Measurements from ENCODE around the gene IDH2.

Gene IDH2

GRCh38 chr15:90042766-90043529 lies 59.3 kb downstream of the IDH2 start:
- no peak for DNase-seq

- no peak for DNase-seq
Observed at GRCh38 chr15:90042356-90042755, 59.9 kb downstream of the IDH2 start.

- DNase-seq: no peak
Observed at GRCh38 chr15:90040618-90041017, 61.6 kb downstream of the IDH2 start.

GRCh38 chr15:90039996-90040395 lies 62.3 kb downstream of the IDH2 start:
- no peak for DNase-seq

GRCh38 chr15:90038632-90039095 lies 63.6 kb downstream of the IDH2 start:
- no peak for DNase-seq

GRCh38 chr15:90037961-90038631 lies 64.2 kb downstream of the IDH2 start:
- no peak for DNase-seq

- DNase-seq: no peak
Observed at GRCh38 chr15:90037511-90037860, 64.8 kb downstream of the IDH2 start.

GRCh38 chr15:90036806-90037510 lies 65.3 kb downstream of the IDH2 start:
- no peak for DNase-seq

- DNase-seq: no peak
Observed at GRCh38 chr15:90036343-90036742, 65.9 kb downstream of the IDH2 start.

- no peak for DNase-seq
Observed at GRCh38 chr15:90035840-90036230, 66.4 kb downstream of the IDH2 start.

GRCh38 chr15:90035095-90035839 lies 67.0 kb downstream of the IDH2 start:
- DNase-seq: no peak

- DNase-seq: no peak
Observed at GRCh38 chr15:90033448-90033847, 68.8 kb downstream of the IDH2 start.
